WI38 (cell line): ENCODE measurements around the gene PLCZ1.

Experiments
- H3K4me3 ChIP-seq: 2 replicates; pipeline ENCODE4 v1.5.1; 2011; ENCODE audit warnings: low read depth, mild to moderate bottlenecking, control low read depth, low read length
- CTCF ChIP-seq: IDR thresholded peaks from 2 replicates; pipeline ENCODE4 v1.5.1; 2012; ENCODE audit warnings: low read depth, mild to moderate bottlenecking, control low read depth, low read length

Gene PLCZ1

GRCh38 chr12:18634382-18634781 lies 103.4 kb downstream of the PLCZ1 start:
- no peak for TF ChIP-seq CTCF
- H3K4me3 ChIP-seq = no peak overlapping the region
